Psoas muscle (tissue), 8 donors: Measurements from ENCODE around the gene PIGQ. TPM values are rescaled to one million over a fixed set of nuclear protein-coding genes. Genes with fewer than 3 reads are reported as not detected.

ENCODE experiments used
- ATAC-seq, 4 donors: fragments of 200-7000 bp; cut with Tn5 transposase; one replicate each; pipeline ENCODE4 v1.9.1; 2020; ENCODE audit warnings: moderate library complexity in 3 of 4, mild to moderate bottlenecking in 2 of 4
- DNase-seq, 2 donors: peaks; one replicate each; pipeline ENCODE4 v3.0.0-alpha.2; 2020
- H3K27ac ChIP-seq: fragments of 200-600 bp; one replicate; pipeline ENCODE4 v1.8.0; 2022
- H3K27me3 ChIP-seq, 3 donors: fragments of 200-600 bp in 1 of 3; one replicate each; pipeline versions ENCODE4 v1.6.1 to v1.8.0; 2013 to 2022; ENCODE audit warnings: low read length in 2 of 3, mild to moderate bottlenecking in 2 of 3, moderate library complexity in 1 of 3; ENCODE audit not compliant: insufficient read depth in 3 of 3
- H3K36me3 ChIP-seq, 2 donors: fragments of 200-600 bp in 1 of 2; one replicate each; pipeline versions ENCODE4 v1.6.1 to v1.8.0; 2013 to 2022; ENCODE audit warnings: low read depth in 1 of 2, mild to moderate bottlenecking in 1 of 2, moderate library complexity in 1 of 2; ENCODE audit not compliant: insufficient read depth in 1 of 2
- H3K4me1 ChIP-seq: fragments of 200-600 bp; one replicate; pipeline ENCODE4 v1.8.0; 2022
- H3K4me3 ChIP-seq: fragments of 200-600 bp; one replicate; pipeline ENCODE4 v1.8.0; 2022; ENCODE audit warnings: mild to moderate bottlenecking
- H3K9me3 ChIP-seq: fragments of 200-600 bp; one replicate; pipeline ENCODE4 v1.8.0; 2022
- CTCF ChIP-seq: fragments of 200-600 bp; IDR thresholded peaks from one replicate; pipeline ENCODE4 v1.8.0; 2022; ENCODE audit warnings: antibody characterized with exemption
- WGBS, 3 donors: extraction: QIAGEN DNeasy Blood & Tissue Kit; methylation state at CpG; one replicate each; pipeline versions ENCODE4 v1.1.6 to v1.1.7; 2013; 5-methylcytosine and 5-hydroxymethylcytosine counted together
- intact Hi-C, 2 donors: fragments of 100-400 bp; cut with DNase I; formaldehyde crosslinking; loops; one replicate each; pipeline versions ENCODE4 v1.11.0 to v1.14.2; 2022
- polyA plus RNA-seq, 3 donors: library from polyadenylated mRNA; stranded (reverse); fragments of 200-250 nt; gene quantifications; one replicate each; pipeline ENCODE4 v1.2.3, GENCODE V29; 2013
- total RNA-seq, 4 donors: library from RNA; stranded (reverse); fragmentation: NEBNext Ultra II Directional in 2 of 4; extraction: Animal tissue kit (Norgen Biotek cat#: 25700) in 2 of 4; gene quantifications; one replicate each; pipeline versions ENCODE4 v1.2.1 to v1.2.4, GENCODE V29; 2021 to 2023
- donor health status: healthy with polysubstance abuse.
- donor health status: DM: no; HTN: no; CAD: no; lungs with moderate emphysema.
- donor health status: Bipolar disorder and iron deficiency.
- donor health status: healthy.
- donor health status: DM: yes; HTN: yes; CAD: no.
- donor health status: DM: no; HTN: no; CAD: no.
- donor health status: DM: no; HTN: no; CAD: no.
- donor health status: DM: yes; HTN: yes; CAD: no.

PIGQ gene
- total and polyA plus RNA-seq, 7 donors, result 18.3 to 39.9 (median 26.3) TPM

- H3K4me3 ChIP-seq, result peak overlapping the region; percentile 42
- H3K27me3 ChIP-seq, result no peaks in the 10 kb centered on the region
- H3K9me3 ChIP-seq, result no peaks in the 10 kb centered on the region
- ATAC-seq (peak in 2 of 4 donors; percentile 5 to 6), DNase-seq (no peak)
- intact Hi-C loops, result loop anchor here (2.0 to 10.0 kb wide), 3 partner anchors 32 to 206 kb away; partner anchors contain the start of genes CHTF18 (in 1 of the 2) and RPUSD1 (in 1 of the 2)
- peaks cover 0 to 30% of the 10 kb centered on the region in 2 donors for H3K36me3 ChIP-seq
- peaks cover 3% of the 10 kb centered on the region for H3K4me1 ChIP-seq
- H3K27ac ChIP-seq, result no peak overlapping the region
- no peak for TF ChIP-seq CTCF
- 75 to 86% (median 83%) methylated on average over 19 to 24 of the region's 24 CpGs for WGBS, 3 donors
These were observed 8.6 kb downstream of the PIGQ start for GRCh38 chr16:578232-578869.

- Histone ChIP-seq H3K4me3 (peak overlapping the region; percentile 42), H3K4me1 (peaks cover 3% of the 10 kb centered on the region), H3K36me3 (peaks cover 0 to 26% of the 10 kb centered on the region in 2 donors), H3K27me3 (no peaks in the 10 kb centered on the region), H3K9me3 (no peaks in the 10 kb centered on the region), H3K27ac (no peak overlapping the region)
- intact Hi-C loops, result loop anchor here (2.0 to 10.0 kb wide), 3 partner anchors 32 to 206 kb away; partner anchors contain the start of genes CHTF18 (in 1 of the 2) and RPUSD1 (in 1 of the 2)
- ATAC-seq (peak; percentile 89 to 94 (median 91)), DNase-seq (peak; percentile 74 to 91)
- 16 to 37% (median 16%) methylated on average over 28 to 34 of the region's 34 CpGs for WGBS, 3 donors
- TF ChIP-seq CTCF, result peak; percentile 92
These were observed 9.2 kb downstream of the PIGQ start for GRCh38 chr16:578870-579405.

GRCh38 chr16:580141-580945, 10.6 kb downstream of the PIGQ start:
- Histone ChIP-seq H3K4me3 (no peak overlapping the region), H3K9me3 (no peaks in the 10 kb centered on the region), H3K27ac (no peak overlapping the region), H3K4me1 (peaks cover 3% of the 10 kb centered on the region), H3K27me3 (no peaks in the 10 kb centered on the region), H3K36me3 (peaks cover 0 to 12% of the 10 kb centered on the region in 2 donors)
- intact Hi-C loops, result loop anchor here in 1 of 2 donors (2.0 kb wide), 1 partner anchor 24 kb away; no protein-coding TSS in a partner anchor
- no peak for ATAC-seq
- WGBS, 3 donors, result 90 to 95% (median 92%) methylated on average over 21 to 27 of the region's 27 CpGs
- DNase-seq, result no peak
- no peak for TF ChIP-seq CTCF

GRCh38 chr16:580946-581498, 11.3 kb downstream of the PIGQ start:
- Histone ChIP-seq H3K4me1 (peaks cover 8% of the 10 kb centered on the region), H3K36me3 (peaks cover 0 to 5% of the 10 kb centered on the region in 2 donors), H3K27ac (no peak overlapping the region), H3K27me3 (no peaks in the 10 kb centered on the region), H3K9me3 (no peaks in the 10 kb centered on the region), H3K4me3 (no peak overlapping the region)
- no peak for DNase-seq
- WGBS, 3 donors, result 95 to 97% (median 96%) methylated on average over 16 to 19 of the region's 19 CpGs
- no peak for TF ChIP-seq CTCF
- intact Hi-C loops, result loop anchor here in 1 of 2 donors (2.0 kb wide), 1 partner anchor 24 kb away; no protein-coding TSS in a partner anchor
- no peak for ATAC-seq
